SK-N-MC (cell line): ENCODE data around the gene RBMS3.
"Not testable (repeated sequence)": the region's sequence is repeated elsewhere in the genome, so short reads cannot be mapped to it uniquely, and the experiment has no call there.

Experiments used
- DNase-seq: peaks from one replicate; pipeline ENCODE4 v3.0.0-alpha.2; 2011; ENCODE audit warnings: low read depth, low spot score
- H3K27ac ChIP-seq: fragments of 200-600 bp; sonication (generic); 2 replicates; pipeline ENCODE4 v1.5.1; 2016; ENCODE audit warnings: mixed run types
- H3K36me3 ChIP-seq: fragments of 200-600 bp; sonication (generic); 2 replicates; pipeline ENCODE4 v1.6.1; 2017; ENCODE audit warnings: antibody characterized with exemption, low read length, mixed read lengths; ENCODE audit not compliant: insufficient read depth
- H3K4me3 ChIP-seq: fragments of 200-600 bp; sonication (generic); 2 replicates; pipeline ENCODE4 v1.5.1; 2016
- H3K9ac ChIP-seq: fragments of 200-600 bp; sonication (generic); 2 replicates; pipeline ENCODE4 v1.8.0; 2017; ENCODE audit warnings: mixed run types, mixed read lengths; ENCODE audit not compliant: insufficient read length
- H3K9me3 ChIP-seq: fragments of 200-600 bp; sonication (generic); 2 replicates; pipeline ENCODE4 v1.6.1; 2017; ENCODE audit warnings: low read depth, mild to moderate bottlenecking, antibody characterized with exemption, low read length, moderate library complexity, mixed read lengths
- EZH2 ChIP-seq: fragments of 200-600 bp; sonication (generic); IDR thresholded peaks from one replicate; pipeline ENCODE4 v1.6.1; 2017; ENCODE audit warnings: antibody characterized with exemption
- FOXP2 ChIP-seq: optimal IDR thresholded peaks from 2 replicates; pipeline ENCODE3; 2011; ENCODE audit warnings: mild to moderate bottlenecking, moderate library complexity; ENCODE audit not compliant: insufficient read depth; ENCODE audit errors: extremely low read length, control extremely low read depth
- POLR2AphosphoS5 ChIP-seq: IDR thresholded peaks from 2 replicates; pipeline ENCODE4 v1.6.1; 2012; ENCODE audit warnings: mild to moderate bottlenecking, low read depth, low read length, borderline replicate concordance

Gene RBMS3

GRCh38 chr3:29384640-29385039 is 103.8 kb downstream of the RBMS3 start:
- no peaks in the 10 kb centered on the region for H3K9me3 ChIP-seq
- H3K9ac ChIP-seq: no peak overlapping the region
- no peaks in the 10 kb centered on the region for H3K36me3 ChIP-seq
- no peak overlapping the region for H3K4me3 ChIP-seq
- no peak overlapping the region for H3K27ac ChIP-seq
- no peak for DNase-seq
- no peak for TF ChIP-seq POLR2AphosphoS5
- TF ChIP-seq EZH2: no peak
- TF ChIP-seq FOXP2: no peak

- Histone ChIP-seq H3K9ac (no peak overlapping the region), H3K9me3 (no peaks in the 10 kb centered on the region), H3K36me3 (no peaks in the 10 kb centered on the region), H3K4me3 (no peak overlapping the region), H3K27ac (no peak overlapping the region)
- no peak for DNase-seq
- TF ChIP-seq EZH2 (no peak), FOXP2 (no peak), POLR2AphosphoS5 (no peak)
Observed at GRCh38 chr3:29385046-29385830, 104.4 kb downstream of the RBMS3 start.

- DNase-seq: no peak
- H3K4me3 ChIP-seq: no peak overlapping the region
- H3K27ac ChIP-seq: no peak overlapping the region
- H3K9ac ChIP-seq: no peak overlapping the region
- TF ChIP-seq EZH2 (no peak), FOXP2 (no peak), POLR2AphosphoS5 (no peak)
- no peaks in the 10 kb centered on the region for H3K9me3 ChIP-seq
- no peaks in the 10 kb centered on the region for H3K36me3 ChIP-seq
Observed at GRCh38 chr3:29389362-29389761, 108.5 kb downstream of the RBMS3 start.

GRCh38 chr3:29392625-29393388 is 111.9 kb downstream of the RBMS3 start:
- no peak for DNase-seq
- Histone ChIP-seq H3K9me3 (no peaks in the 10 kb centered on the region), H3K27ac (no peak overlapping the region), H3K9ac (no peak overlapping the region), H3K4me3 (no peak overlapping the region), H3K36me3 (no peaks in the 10 kb centered on the region)
- TF ChIP-seq POLR2AphosphoS5 (no peak), EZH2 (no peak), FOXP2 (no peak)

DNA sequence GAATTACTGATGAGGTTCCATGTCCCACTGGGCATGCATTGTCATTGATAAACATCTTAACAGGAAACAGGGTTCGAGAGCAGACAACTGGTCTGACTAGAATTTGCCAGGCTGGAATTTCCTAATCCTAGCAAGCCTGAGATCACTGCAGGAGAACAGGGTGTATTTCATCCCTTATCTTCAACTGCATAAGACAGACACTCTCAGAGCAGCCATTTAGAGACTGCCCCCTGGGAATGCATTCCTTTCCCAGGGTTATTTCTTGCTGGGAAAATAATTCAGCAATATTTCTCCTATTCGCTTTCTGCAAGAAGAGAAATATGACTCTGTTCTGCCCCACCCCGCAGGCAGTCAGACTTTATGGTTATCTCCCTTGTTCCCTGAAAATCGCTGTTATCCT is 113.1 kb downstream of the RBMS3 start:
- DNase-seq, H3K9me3 ChIP-seq, H3K9ac ChIP-seq, H3K27ac ChIP-seq, H3K4me3 ChIP-seq, H3K36me3 ChIP-seq: not testable (repeated sequence)

- H3K9ac ChIP-seq: no peak overlapping the region
- no peak for DNase-seq
- no peaks in the 10 kb centered on the region for H3K36me3 ChIP-seq
- no peak for TF ChIP-seq POLR2AphosphoS5
- no peak for TF ChIP-seq EZH2
- no peak for TF ChIP-seq FOXP2
- no peaks in the 10 kb centered on the region for H3K9me3 ChIP-seq
- H3K27ac ChIP-seq: no peak overlapping the region
- H3K4me3 ChIP-seq: no peak overlapping the region
Observed at GRCh38 chr3:29397406-29397805, 116.5 kb downstream of the RBMS3 start.

GRCh38 chr3:29398787-29399186 is 117.9 kb downstream of the RBMS3 start:
- TF ChIP-seq EZH2 (no peak), FOXP2 (no peak), POLR2AphosphoS5 (no peak)
- Histone ChIP-seq H3K9ac (no peak overlapping the region), H3K4me3 (no peak overlapping the region), H3K27ac (no peak overlapping the region), H3K36me3 (no peaks in the 10 kb centered on the region), H3K9me3 (no peaks in the 10 kb centered on the region)
- no peak for DNase-seq

- Histone ChIP-seq H3K9me3 (no peaks in the 10 kb centered on the region), H3K4me3 (no peak overlapping the region), H3K36me3 (no peaks in the 10 kb centered on the region), H3K27ac (no peak overlapping the region), H3K9ac (no peak overlapping the region)
- no peak for TF ChIP-seq EZH2
- TF ChIP-seq FOXP2: no peak
- no peak for TF ChIP-seq POLR2AphosphoS5
- DNase-seq: no peak
Observed at GRCh38 chr3:29406291-29406832, 125.5 kb downstream of the RBMS3 start.
